ENCODE measurements around the gene UCK2. TPM values are rescaled to one million over a fixed set of nuclear protein-coding genes. Genes with fewer than 3 reads are reported as not detected.

Gene UCK2
- total and polyA plus RNA-seq, 4 donors: 9.6 to 22.0 (median 14.1) TPM

- no peak overlapping the region for H3K4me3 ChIP-seq
- H3K9me3 ChIP-seq (ENCODE audit: control insufficient read depth in 4 of 4, insufficient read depth in 3 of 4, low read length in 3 of 4): peaks cover 0 to 2% (median 0%) of the 10 kb centered on the region in 4 donors
- no peaks in the 10 kb centered on the region for H3K27me3 ChIP-seq (ENCODE audit: control insufficient read depth in 3 of 3, insufficient read depth in 3 of 3, low read length in 2 of 3)
- 27 to 32% methylated on average over 5 of the region's 5 CpGs for WGBS, 2 donors
- no peak overlapping the region for H3K27ac ChIP-seq (ENCODE audit: low read depth in 1 of 2, low read length in 1 of 2)
- no peak for ATAC-seq (ENCODE audit: insufficient read depth, low FRiP score)
- TF ChIP-seq, protein P1, sequence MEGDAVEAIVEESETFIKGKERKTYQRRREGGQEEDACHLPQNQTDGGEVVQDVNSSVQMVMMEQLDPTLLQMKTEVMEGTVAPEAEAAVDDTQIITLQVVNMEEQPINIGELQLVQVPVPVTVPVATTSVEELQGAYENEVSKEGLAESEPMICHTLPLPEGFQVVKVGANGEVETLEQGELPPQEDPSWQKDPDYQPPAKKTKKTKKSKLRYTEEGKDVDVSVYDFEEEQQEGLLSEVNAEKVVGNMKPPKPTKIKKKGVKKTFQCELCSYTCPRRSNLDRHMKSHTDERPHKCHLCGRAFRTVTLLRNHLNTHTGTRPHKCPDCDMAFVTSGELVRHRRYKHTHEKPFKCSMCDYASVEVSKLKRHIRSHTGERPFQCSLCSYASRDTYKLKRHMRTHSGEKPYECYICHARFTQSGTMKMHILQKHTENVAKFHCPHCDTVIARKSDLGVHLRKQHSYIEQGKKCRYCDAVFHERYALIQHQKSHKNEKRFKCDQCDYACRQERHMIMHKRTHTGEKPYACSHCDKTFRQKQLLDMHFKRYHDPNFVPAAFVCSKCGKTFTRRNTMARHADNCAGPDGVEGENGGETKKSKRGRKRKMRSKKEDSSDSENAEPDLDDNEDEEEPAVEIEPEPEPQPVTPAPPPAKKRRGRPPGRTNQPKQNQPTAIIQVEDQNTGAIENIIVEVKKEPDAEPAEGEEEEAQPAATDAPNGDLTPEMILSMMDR (IDR thresholded peaks at IDR 0.05; ENCODE audit: control extremely low read depth, extremely low read depth): no peak
- peaks cover 0 to 15% (median 12%) of the 10 kb centered on the region in 5 donors for H3K4me1 ChIP-seq (ENCODE audit: control insufficient read depth in 5 of 5, insufficient read depth in 5 of 5, low read length in 5 of 5)
- H3K9ac ChIP-seq (ENCODE audit: insufficient read depth in 1 of 2, low read length in 2 of 2): no peak overlapping the region
- no peaks in the 10 kb centered on the region for H3K36me3 ChIP-seq (ENCODE audit: control insufficient read depth in 4 of 4, insufficient read depth in 4 of 4, low read length in 4 of 4)
- DNase-seq: peak in 2 of 3 donors; percentile 36 to 40
Observed at GRCh38 chr1:165842671-165843129, 15.3 kb downstream of the UCK2 start.

DNA sequence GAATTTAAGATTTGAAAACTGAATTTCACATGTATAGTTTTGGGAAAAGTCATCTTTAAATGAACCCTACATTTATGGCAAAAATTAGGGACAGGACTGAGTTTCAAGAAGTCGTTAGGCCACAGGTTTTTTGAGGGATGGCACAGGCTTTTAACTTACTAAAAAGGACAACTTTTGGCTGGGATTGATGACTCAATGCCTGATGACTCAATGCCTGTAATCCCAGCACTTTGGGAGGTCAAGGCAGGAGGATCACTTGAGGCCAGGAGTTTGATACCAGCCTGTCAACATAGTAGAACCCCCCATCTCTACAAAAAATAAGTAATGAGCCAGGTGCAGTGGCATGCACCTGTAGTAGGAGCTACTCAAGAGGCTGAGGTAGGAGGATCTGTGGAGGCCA, 15.9 kb downstream of the UCK2 start:
- Histone ChIP-seq H3K9ac (ENCODE audit: insufficient read depth in 1 of 2, low read length in 2 of 2) (no peak overlapping the region), H3K36me3 (ENCODE audit: control insufficient read depth in 4 of 4, insufficient read depth in 4 of 4, low read length in 4 of 4) (no peaks in the 10 kb centered on the region), H3K27ac (ENCODE audit: low read depth in 1 of 2, low read length in 1 of 2) (no peak overlapping the region), H3K4me3 (no peak overlapping the region), H3K9me3 (ENCODE audit: control insufficient read depth in 4 of 4, insufficient read depth in 3 of 4, low read length in 3 of 4) (peaks cover 0 to 3% (median 0%) of the 10 kb centered on the region in 4 donors), H3K4me1 (ENCODE audit: control insufficient read depth in 5 of 5, insufficient read depth in 5 of 5, low read length in 5 of 5) (peaks cover 0 to 15% (median 11%) of the 10 kb centered on the region in 5 donors), H3K27me3 (ENCODE audit: control insufficient read depth in 3 of 3, insufficient read depth in 3 of 3, low read length in 2 of 3) (no peaks in the 10 kb centered on the region)
- DNase-seq (no peak), ATAC-seq (ENCODE audit: insufficient read depth, low FRiP score) (no peak)
- 71 to 75% methylated on average over 1 of the region's 1 CpG for WGBS, 2 donors
- TF ChIP-seq, protein P1 (IDR thresholded peaks at IDR 0.05; ENCODE audit: control extremely low read depth, extremely low read depth): no peak

DNA sequence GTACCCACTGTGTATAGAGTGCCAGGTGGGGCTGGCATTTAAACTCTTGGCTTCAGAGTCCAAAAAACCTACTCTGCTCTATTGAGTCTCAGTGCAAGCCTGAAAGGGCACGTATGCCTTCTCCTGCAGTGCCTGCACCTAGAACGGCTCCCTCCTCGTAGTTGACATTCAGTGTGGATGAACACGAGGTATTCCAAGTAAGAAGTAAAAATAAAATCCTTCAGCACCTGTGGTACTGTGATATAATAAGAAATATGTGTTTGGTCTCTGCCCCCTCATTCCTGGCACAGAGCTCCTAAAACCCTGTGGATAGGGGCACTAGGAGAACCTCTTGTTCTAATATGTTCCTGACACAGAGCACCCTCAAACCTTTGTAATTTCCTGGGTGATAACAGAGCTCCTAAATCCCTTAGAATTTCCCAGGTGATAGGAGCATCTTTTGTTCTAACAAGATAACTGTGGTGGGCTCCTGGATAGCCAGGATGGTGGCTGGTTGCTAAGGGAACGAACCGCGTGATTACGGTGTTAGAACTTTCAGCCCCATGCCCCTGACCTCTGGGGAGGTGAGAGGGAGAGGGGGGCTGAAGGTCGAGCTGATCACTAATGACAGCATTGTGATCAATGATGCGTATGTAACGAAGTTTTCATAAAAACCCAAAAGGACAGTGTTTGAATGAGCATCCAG, 16.8 kb downstream of the UCK2 start:
- DNase-seq (no peak), ATAC-seq (ENCODE audit: insufficient read depth, low FRiP score) (no peak)
- Histone ChIP-seq H3K36me3 (ENCODE audit: control insufficient read depth in 4 of 4, insufficient read depth in 4 of 4, low read length in 4 of 4) (no peaks in the 10 kb centered on the region), H3K4me1 (ENCODE audit: control insufficient read depth in 5 of 5, insufficient read depth in 5 of 5, low read length in 5 of 5) (peaks cover 0 to 15% (median 9%) of the 10 kb centered on the region in 5 donors), H3K27ac (ENCODE audit: low read depth in 1 of 2, low read length in 1 of 2) (no peak overlapping the region), H3K4me3 (no peak overlapping the region), H3K9ac (ENCODE audit: insufficient read depth in 1 of 2, low read length in 2 of 2) (no peak overlapping the region), H3K27me3 (ENCODE audit: control insufficient read depth in 3 of 3, insufficient read depth in 3 of 3, low read length in 2 of 3) (no peaks in the 10 kb centered on the region), H3K9me3 (ENCODE audit: control insufficient read depth in 4 of 4, insufficient read depth in 3 of 4, low read length in 3 of 4) (peaks cover 0 to 3% (median 0%) of the 10 kb centered on the region in 4 donors)
- TF ChIP-seq, protein P1 (IDR thresholded peaks at IDR 0.05; ENCODE audit: control extremely low read depth, extremely low read depth): no peak
- 80 to 85% methylated on average over 11 of the region's 11 CpGs for WGBS, 2 donors

Data from lung (tissue), 12 donors.